ENCODE data around the gene FBLL1. TPM values are rescaled to one million over a fixed set of nuclear protein-coding genes. Genes with fewer than 3 reads are reported as not detected.

FBLL1 gene
- total and polyA plus RNA-seq, 8 donors: 0.37 to 0.95 (median 0.55) TPM; not detected in 2

GRCh38 chr5:168550656-168551055 lies 21.6 kb downstream of the FBLL1 start:
- DNase-seq: no peak
- H3K4me3 ChIP-seq: no peak overlapping the region
- no peak overlapping the region for H3K27ac ChIP-seq
- peaks cover 0 to 40% of the 10 kb centered on the region in 2 donors for H3K36me3 ChIP-seq
- intact Hi-C loops (cut with DNase I): no loop called here
- H3K27me3 ChIP-seq: no peaks in the 10 kb centered on the region
- ATAC-seq: no peak
- H3K9me3 ChIP-seq: no peaks in the 10 kb centered on the region
- H3K4me1 ChIP-seq: no peaks in the 10 kb centered on the region
- no peak for TF ChIP-seq CTCF (IDR thresholded peaks at IDR 0.05)

- no peak for ATAC-seq
- intact Hi-C loops (cut with DNase I): no loop called here
- Histone ChIP-seq H3K4me1 (no peaks in the 10 kb centered on the region), H3K36me3 (peaks cover 0 to 53% of the 10 kb centered on the region in 2 donors), H3K27ac (no peak overlapping the region), H3K9me3 (no peaks in the 10 kb centered on the region), H3K4me3 (no peak overlapping the region), H3K27me3 (no peaks in the 10 kb centered on the region)
- no peak for TF ChIP-seq CTCF (IDR thresholded peaks at IDR 0.05)
- no peak for DNase-seq
Observed at GRCh38 chr5:168552146-168552545, 23.0 kb downstream of the FBLL1 start.

GRCh38 chr5:168553377-168554130 lies 24.4 kb downstream of the FBLL1 start:
- Histone ChIP-seq H3K9me3 (no peaks in the 10 kb centered on the region), H3K27me3 (no peaks in the 10 kb centered on the region), H3K27ac (no peak overlapping the region), H3K36me3 (peaks cover 0 to 67% of the 10 kb centered on the region in 2 donors), H3K4me1 (no peaks in the 10 kb centered on the region), H3K4me3 (no peak overlapping the region)
- ATAC-seq (no peak), DNase-seq (no peak)
- intact Hi-C loops (cut with DNase I): no loop called here
- no peak for TF ChIP-seq CTCF (IDR thresholded peaks at IDR 0.05)

GRCh38 chr5:168557389-168557788 lies 28.3 kb downstream of the FBLL1 start:
- no peak for ATAC-seq
- H3K9me3 ChIP-seq: no peaks in the 10 kb centered on the region
- H3K4me3 ChIP-seq: no peak overlapping the region
- no peaks in the 10 kb centered on the region for H3K27me3 ChIP-seq
- TF ChIP-seq CTCF (IDR thresholded peaks at IDR 0.05): no peak
- intact Hi-C loops (cut with DNase I): no loop called here
- no peak overlapping the region for H3K27ac ChIP-seq
- no peaks in the 10 kb centered on the region for H3K4me1 ChIP-seq
- DNase-seq: no peak
- peaks cover under 1 to 87% of the 10 kb centered on the region in 2 donors for H3K36me3 ChIP-seq

GRCh38 chr5:168562279-168562678 lies 33.2 kb downstream of the FBLL1 start:
- H3K27me3 ChIP-seq: no peaks in the 10 kb centered on the region
- intact Hi-C loops (cut with DNase I): no loop called here
- no peaks in the 10 kb centered on the region for H3K9me3 ChIP-seq
- peaks cover 3 to 79% of the 10 kb centered on the region in 2 donors for H3K36me3 ChIP-seq
- H3K4me1 ChIP-seq: no peaks in the 10 kb centered on the region
- TF ChIP-seq CTCF (IDR thresholded peaks at IDR 0.05): no peak
- DNase-seq (no peak), ATAC-seq (no peak)
- H3K4me3 ChIP-seq: no peak overlapping the region
- H3K27ac ChIP-seq: no peak overlapping the region
